BLaER1 treated with 17β-estradiol and CSF1 and Interleukin-3, amounts not matched to agents 10 nM and 100 nM (cell line): ENCODE measurements around the gene CCDC43.
"Not testable (repeated sequence)": the region's sequence is repeated elsewhere in the genome, so short reads cannot be mapped to it uniquely, and the experiment has no call there.

Experiments
- H3K27ac ChIP-seq, 11 experiments: shearing (Covaris generic); formaldehyde crosslinking; 2 replicates each; pipeline ENCODE4 v1.8.1; 2022
- H3K27me3 ChIP-seq, 11 experiments: shearing (Covaris generic); formaldehyde crosslinking; 2 replicates each; pipeline ENCODE4 v1.8.1; 2022
- H3K36me3 ChIP-seq, 11 experiments: shearing (Covaris generic); formaldehyde crosslinking; 2 replicates each; pipeline ENCODE4 v1.8.1; 2022
- H3K4me1 ChIP-seq, 10 experiments: shearing (Covaris generic); formaldehyde crosslinking; 2 replicates each; pipeline ENCODE4 v1.8.1; 2022
- H3K4me2 ChIP-seq, 11 experiments: shearing (Covaris generic); formaldehyde crosslinking; 2 replicates each; pipeline ENCODE4 v1.8.1; 2022
- H3K4me3 ChIP-seq, 10 experiments: shearing (Covaris generic); formaldehyde crosslinking; 2 replicates each; pipeline ENCODE4 v1.8.1; 2022
- H3K9ac ChIP-seq, 11 experiments: shearing (Covaris generic); formaldehyde crosslinking; 2 replicates each; pipeline ENCODE4 v1.8.1; 2022
- H3K9me3 ChIP-seq, 11 experiments: shearing (Covaris generic); formaldehyde crosslinking; replicated peaks in 1 of 11; 2 replicates each; pipeline ENCODE4 v1.8.1; 2022
- H4K20me1 ChIP-seq, 11 experiments: shearing (Covaris generic); formaldehyde crosslinking; 2 replicates each; pipeline ENCODE4 v1.8.1; 2022
- Cebpa-rat ChIP-seq, 11 experiments: shearing (Covaris generic); IDR thresholded peaks; 2 replicates each; pipeline ENCODE4 v1.8.1; 2022

CCDC43 gene, protein sequence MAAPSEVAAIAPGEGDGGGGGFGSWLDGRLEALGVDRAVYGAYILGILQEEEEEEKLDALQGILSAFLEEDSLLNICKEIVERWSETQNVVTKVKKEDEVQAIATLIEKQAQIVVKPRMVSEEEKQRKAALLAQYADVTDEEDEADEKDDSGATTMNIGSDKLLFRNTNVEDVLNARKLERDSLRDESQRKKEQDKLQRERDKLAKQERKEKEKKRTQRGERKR

DNA sequence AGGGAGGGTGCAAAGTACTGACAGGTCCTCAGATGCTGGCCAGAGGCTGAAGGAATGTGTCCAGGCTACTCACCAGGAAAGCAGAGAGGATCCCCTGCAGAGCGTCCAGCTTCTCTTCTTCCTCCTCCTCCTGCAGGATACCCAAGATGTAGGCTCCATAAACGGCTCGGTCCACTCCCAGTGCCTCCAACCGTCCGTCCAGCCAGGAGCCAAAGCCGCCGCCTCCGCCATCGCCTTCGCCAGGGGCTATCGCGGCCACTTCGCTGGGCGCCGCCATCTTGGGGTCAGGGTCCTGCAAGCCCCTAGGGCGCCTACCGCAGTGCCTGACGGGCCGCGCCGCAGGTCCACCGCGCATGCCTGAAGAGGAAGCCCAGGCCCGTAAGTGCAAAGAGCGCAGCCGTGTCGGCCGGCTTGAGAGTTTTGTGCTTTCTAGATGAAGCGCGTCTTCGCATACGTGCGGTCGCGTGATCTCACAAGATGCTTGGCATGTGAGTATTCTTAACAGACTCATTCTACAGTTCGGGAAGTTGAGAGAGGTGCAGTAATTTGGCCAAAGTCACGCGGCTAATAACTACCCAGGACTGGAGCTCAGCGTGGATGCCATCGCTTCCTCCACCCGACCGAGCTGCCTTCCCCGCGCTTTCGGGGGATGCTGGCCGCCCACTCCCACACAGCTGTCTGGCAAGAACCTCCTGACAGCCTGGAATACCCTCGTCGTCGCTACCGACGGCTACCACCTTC is at the start of gene CCDC43:
Gene CCDC43, minus strand, starts transcription at position 300 of the 741 bp plus-strand sequence. Its CDS starts 23 bp downstream, at position 277.
- H3K9ac ChIP-seq = peak within 1 kb of the TSS; percentile 86 to 93 (median 90)
- peak within 1 kb of the TSS; percentile 88 to 98 (median 93) for H3K4me2 ChIP-seq
- peaks cover 21 to 31% (median 27%) of the 10 kb centered on the region in 10 experiments for H3K4me1 ChIP-seq
- no peak for TF ChIP-seq Cebpa-rat (IDR thresholded peaks at IDR 0.05)
- H3K9me3 ChIP-seq = no peaks in the 10 kb centered on the region
- peak within 1 kb of the TSS; percentile 87 to 100 (median 91) for H3K4me3 ChIP-seq
- no peaks in the 10 kb centered on the region for H3K27me3 ChIP-seq
- peaks cover 0 to 38% (median 28%) of the 10 kb centered on the region in 11 experiments; a peak in 18 of 22 replicates for H3K36me3 ChIP-seq
- H4K20me1 ChIP-seq = peaks cover 0 to 14% (median 0%) of the 10 kb centered on the region in 11 experiments; a peak in 3 of 22 replicates
- peak within 1 kb of the TSS; percentile 73 to 88 (median 85) for H3K27ac ChIP-seq

DNA sequence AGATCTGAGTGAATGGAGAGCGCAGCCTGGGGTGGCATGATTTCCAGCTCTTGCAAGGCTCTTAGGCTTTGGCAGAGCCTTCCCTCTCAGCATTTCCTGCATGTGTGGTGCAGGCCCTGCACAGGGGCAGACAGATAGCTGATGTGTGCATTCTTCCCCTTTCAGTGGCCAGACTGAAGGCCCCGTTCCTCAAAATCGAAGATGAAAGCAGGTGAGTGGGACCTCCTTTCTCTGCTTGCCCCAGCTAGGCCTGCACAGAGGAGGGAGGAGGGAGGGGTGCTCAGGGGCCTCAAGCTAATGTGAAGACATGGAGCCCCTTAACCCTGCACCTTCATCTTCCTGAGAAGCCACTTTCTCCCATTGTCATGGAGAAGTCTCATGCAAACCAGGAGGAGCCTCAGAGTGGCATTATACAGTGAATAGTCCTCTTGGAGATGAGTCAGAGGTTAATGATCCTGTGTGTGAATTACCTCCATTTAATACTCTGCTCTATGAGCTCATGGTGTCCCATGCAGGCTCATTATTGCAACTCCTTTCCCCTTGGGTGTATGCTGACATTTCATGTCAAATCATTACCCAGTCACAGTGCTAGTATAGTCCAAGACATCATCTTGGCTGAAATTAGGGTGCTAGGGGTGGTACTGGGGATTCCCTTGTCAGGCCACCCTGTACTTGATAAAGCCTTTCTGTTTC is 48.8 kb upstream of the CCDC43 start:
- H3K4me1 ChIP-seq = peaks cover 0 to 10% (median 5%) of the 10 kb centered on the region in 10 experiments; a peak in 9 of 20 replicates
- TF ChIP-seq Cebpa-rat (IDR thresholded peaks at IDR 0.05) = no peak
- no peaks in the 10 kb centered on the region for H3K27me3 ChIP-seq
- H3K4me2 ChIP-seq = no peak overlapping the region
- H3K36me3 ChIP-seq = peaks cover 16 to 100% (median 68%) of the 10 kb centered on the region in 11 experiments; a peak in 21 of 22 replicates
- H3K27ac ChIP-seq = no peak overlapping the region
- H3K9ac ChIP-seq = no peak overlapping the region
- H4K20me1 ChIP-seq = peaks cover 0 to 8% (median 0%) of the 10 kb centered on the region in 11 experiments; a peak in 3 of 22 replicates
- no peaks in the 10 kb centered on the region for H3K9me3 ChIP-seq
- H3K4me3 ChIP-seq = no peak overlapping the region

DNA sequence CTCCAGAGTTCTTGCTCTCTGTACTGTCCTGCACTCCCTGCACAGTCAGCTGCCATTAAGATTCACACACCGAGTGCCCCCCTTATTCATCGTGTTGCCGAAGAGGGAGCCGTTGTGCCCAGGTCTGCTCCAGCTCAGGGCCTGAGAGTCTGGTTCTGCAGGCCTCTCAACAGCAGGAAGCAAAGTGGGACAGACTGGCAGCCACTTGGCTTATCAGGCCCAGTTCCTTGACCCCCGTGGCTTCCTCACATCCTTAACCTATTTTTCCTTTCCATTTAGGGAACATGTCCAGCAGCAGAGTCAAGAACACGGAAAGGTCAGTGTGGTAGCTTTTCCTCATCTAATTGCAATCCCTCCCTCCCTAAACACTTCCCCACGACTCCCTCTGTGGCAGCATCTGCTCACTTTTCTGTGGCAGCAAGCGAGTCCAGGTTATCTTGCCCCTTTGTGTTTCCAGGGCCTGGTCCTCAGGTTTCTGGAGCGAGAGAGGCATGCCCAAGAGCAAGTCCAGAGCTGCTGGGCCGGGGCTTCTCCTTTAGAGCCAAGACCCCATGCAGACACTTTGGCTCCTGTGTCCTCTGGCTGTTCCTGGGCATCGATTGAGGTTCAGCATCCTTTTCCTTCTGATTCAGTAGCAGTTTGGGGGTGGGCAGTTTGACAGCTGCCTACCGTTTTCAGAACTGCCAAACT is 47.1 kb upstream of the CCDC43 start:
- H4K20me1 ChIP-seq = peaks cover 0 to 8% (median 0%) of the 10 kb centered on the region in 11 experiments; a peak in 3 of 22 replicates
- no peaks in the 10 kb centered on the region for H3K9me3 ChIP-seq
- H3K4me2 ChIP-seq = no peak overlapping the region
- no peak for TF ChIP-seq Cebpa-rat (IDR thresholded peaks at IDR 0.05)
- no peak overlapping the region for H3K27ac ChIP-seq
- no peaks in the 10 kb centered on the region for H3K27me3 ChIP-seq
- peaks cover 20 to 99% (median 70%) of the 10 kb centered on the region in 11 experiments; a peak in 21 of 22 replicates for H3K36me3 ChIP-seq
- H3K9ac ChIP-seq = peak overlapping the region in 1 of 11 experiments; percentile 4; a peak in 1 of 22 replicates
- H3K4me3 ChIP-seq = no peak overlapping the region
- peaks cover 0 to 10% (median 5%) of the 10 kb centered on the region in 10 experiments; a peak in 9 of 20 replicates for H3K4me1 ChIP-seq

DNA sequence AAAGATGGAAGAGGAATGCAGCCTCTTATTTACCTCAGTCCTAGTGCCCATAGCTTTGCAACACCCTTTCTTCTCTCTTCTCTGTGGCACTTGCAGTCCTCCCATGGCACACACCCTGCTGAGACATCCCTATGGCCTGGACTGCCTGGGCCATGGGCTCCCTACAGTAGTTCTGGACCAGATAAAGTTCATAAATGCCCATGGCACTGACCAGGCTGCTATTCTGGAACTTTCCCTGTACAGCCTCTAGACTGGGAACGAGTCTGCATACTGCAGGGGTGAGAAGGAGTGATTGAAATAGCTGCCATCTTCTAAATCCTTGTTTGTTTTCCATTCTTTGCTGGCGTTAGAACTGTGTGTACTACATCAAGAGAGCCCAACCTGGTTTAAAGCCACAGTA is 44.7 kb upstream of the CCDC43 start:
- no peak for TF ChIP-seq Cebpa-rat (IDR thresholded peaks at IDR 0.05)
- Histone ChIP-seq H3K36me3 (peaks cover 30 to 99% (median 81%) of the 10 kb centered on the region in 11 experiments), H4K20me1 (peaks cover 0 to 11% (median 0%) of the 10 kb centered on the region in 11 experiments; a peak in 4 of 22 replicates)

DNA sequence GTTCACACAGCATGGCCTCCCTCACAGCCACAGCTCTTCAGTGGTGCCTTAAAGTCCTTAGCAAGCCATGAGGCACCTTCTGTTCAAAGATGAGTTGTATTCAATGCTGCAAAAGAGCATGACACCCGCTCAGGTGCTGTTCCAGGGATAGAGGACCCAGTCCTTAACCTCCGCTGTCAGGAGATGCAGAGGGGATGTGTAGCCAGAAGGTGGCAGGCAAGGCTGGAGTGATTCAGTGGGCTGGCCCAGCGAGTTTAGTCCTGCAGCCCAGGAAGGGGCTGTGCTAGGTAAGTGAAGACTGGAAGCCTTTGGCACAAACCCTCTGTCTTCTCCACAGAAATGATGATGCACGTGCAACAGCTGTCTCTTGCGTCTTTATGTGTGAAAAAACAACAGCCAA is 44.2 kb upstream of the CCDC43 start:
- no peaks in the 10 kb centered on the region for H3K9me3 ChIP-seq
- H3K27me3 ChIP-seq = no peaks in the 10 kb centered on the region
- H4K20me1 ChIP-seq = peaks cover 0 to 13% (median 0%) of the 10 kb centered on the region in 11 experiments; a peak in 4 of 22 replicates
- no peak overlapping the region for H3K9ac ChIP-seq
- H3K4me2 ChIP-seq = no peak overlapping the region
- no peak overlapping the region for H3K4me3 ChIP-seq
- peaks cover 29 to 99% (median 84%) of the 10 kb centered on the region in 11 experiments for H3K36me3 ChIP-seq
- no peak for TF ChIP-seq Cebpa-rat (IDR thresholded peaks at IDR 0.05)
- no peak overlapping the region for H3K27ac ChIP-seq
- peaks cover 0 to 10% (median 5%) of the 10 kb centered on the region in 10 experiments; a peak in 9 of 20 replicates for H3K4me1 ChIP-seq

More for the DNA sequence above, 44.7 kb upstream of the CCDC43 start:
- no peak overlapping the region for H3K9ac ChIP-seq
- no peak overlapping the region for H3K27ac ChIP-seq
- H3K27me3 ChIP-seq = no peaks in the 10 kb centered on the region
- no peak overlapping the region for H3K4me2 ChIP-seq
- H3K4me1 ChIP-seq = peaks cover 0 to 10% (median 5%) of the 10 kb centered on the region in 10 experiments; a peak in 9 of 20 replicates
- no peaks in the 10 kb centered on the region for H3K9me3 ChIP-seq
- no peak overlapping the region for H3K4me3 ChIP-seq

DNA sequence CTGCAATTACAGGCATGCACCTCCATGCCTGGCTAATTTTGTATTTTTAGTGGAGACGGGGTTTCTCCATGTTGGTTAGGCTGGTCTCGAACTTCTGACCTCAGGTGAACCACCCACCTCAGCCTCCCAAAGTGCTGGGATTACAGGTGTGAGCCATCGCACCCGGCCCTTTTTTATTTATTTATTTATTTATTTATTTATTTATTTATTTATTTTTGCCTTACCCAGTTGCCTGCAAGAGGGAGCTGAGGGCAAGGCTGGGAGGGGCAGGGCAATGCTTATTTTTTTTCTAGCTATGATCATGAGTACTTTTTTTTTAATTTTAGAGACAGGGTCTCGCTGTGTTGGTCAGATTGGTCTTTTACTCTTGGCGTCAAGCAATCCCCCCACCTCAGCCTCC is 36.5 kb upstream of the CCDC43 start:
- not testable (repeated sequence) for H3K4me1 ChIP-seq, H3K4me3 ChIP-seq, H4K20me1 ChIP-seq, H3K4me2 ChIP-seq, H3K9me3 ChIP-seq, H3K9ac ChIP-seq, H3K27ac ChIP-seq, H3K27me3 ChIP-seq
- H3K36me3 ChIP-seq = peaks cover 53 to 100% (median 97%) of the 10 kb centered on the region in 11 experiments

DNA sequence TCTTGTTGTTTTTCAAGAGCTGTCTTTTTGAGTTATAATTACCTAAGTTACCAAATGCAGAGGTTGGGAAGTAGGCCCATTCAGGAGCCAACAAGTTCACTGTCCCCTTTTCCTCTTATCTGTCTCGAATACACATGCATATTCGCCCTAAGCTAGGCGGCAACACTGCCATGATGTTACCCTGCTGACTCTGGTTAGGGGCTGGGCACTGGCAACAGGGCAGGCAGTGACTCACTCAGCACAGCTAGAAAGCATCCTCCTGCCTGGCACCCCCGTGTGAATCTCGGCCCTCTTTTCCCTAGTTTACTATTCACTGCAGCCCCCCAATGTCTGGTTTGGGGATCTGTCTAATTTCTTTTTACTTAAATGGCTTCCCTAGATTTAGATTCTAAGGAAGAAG is 32.7 kb upstream of the CCDC43 start:
- H4K20me1 ChIP-seq = no peaks in the 10 kb centered on the region; a peak in 1 of 22 replicates
- H3K4me1 ChIP-seq = no peaks in the 10 kb centered on the region
- no peak overlapping the region for H3K9ac ChIP-seq
- no peaks in the 10 kb centered on the region for H3K27me3 ChIP-seq
- no peak overlapping the region for H3K4me3 ChIP-seq
- TF ChIP-seq Cebpa-rat (IDR thresholded peaks at IDR 0.05) = no peak
- no peak overlapping the region for H3K27ac ChIP-seq
- H3K9me3 ChIP-seq = peaks cover 0 to 6% (median 0%) of the 10 kb centered on the region in 11 experiments; a peak in 1 of 22 replicates
- H3K4me2 ChIP-seq = no peak overlapping the region
- peaks cover 45 to 100% (median 97%) of the 10 kb centered on the region in 11 experiments for H3K36me3 ChIP-seq

DNA sequence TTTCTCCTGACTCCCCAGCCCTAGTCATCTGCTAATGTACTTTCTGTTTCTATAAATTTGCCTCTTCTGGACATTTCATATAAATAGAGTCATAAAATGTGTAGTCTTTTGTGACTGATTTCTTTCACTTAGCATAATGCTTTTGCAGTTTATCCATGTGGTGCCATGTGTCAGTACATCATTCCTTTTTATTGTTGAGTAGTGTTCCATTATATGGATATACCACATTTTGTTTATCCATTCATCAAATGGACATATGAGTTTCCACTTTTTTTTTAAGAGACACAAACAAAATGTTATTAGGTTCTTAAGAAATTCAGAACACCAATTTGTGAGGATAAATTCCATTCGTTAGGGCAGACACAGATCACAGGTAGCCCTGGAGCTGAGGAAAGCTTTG is 29.9 kb upstream of the CCDC43 start:
- no peak overlapping the region for H3K4me3 ChIP-seq
- H4K20me1 ChIP-seq = no peaks in the 10 kb centered on the region; a peak in 2 of 22 replicates
- H3K4me1 ChIP-seq = no peaks in the 10 kb centered on the region
- peaks cover 37 to 99% (median 86%) of the 10 kb centered on the region in 11 experiments for H3K36me3 ChIP-seq
- H3K4me2 ChIP-seq = no peak overlapping the region
- H3K9ac ChIP-seq = no peak overlapping the region
- no peak overlapping the region for H3K27ac ChIP-seq
- no peak for TF ChIP-seq Cebpa-rat (IDR thresholded peaks at IDR 0.05)
- peaks cover 0 to 6% (median 0%) of the 10 kb centered on the region in 11 experiments; a peak in 1 of 22 replicates for H3K9me3 ChIP-seq
- H3K27me3 ChIP-seq = no peaks in the 10 kb centered on the region
